DMS 273 (cell line): ENCODE data around the gene PRR22.
"Not testable (repeated sequence)": the region's sequence is repeated elsewhere in the genome, so short reads cannot be mapped to it uniquely, and the experiment has no call there.

ENCODE experiments used
- DNase-seq: peaks from one replicate; lab custom pipeline; 2025; ENCODE audit not compliant: unreplicated experiment; lab: John Stamatoyannopoulos, UW

Gene PRR22

DNA sequence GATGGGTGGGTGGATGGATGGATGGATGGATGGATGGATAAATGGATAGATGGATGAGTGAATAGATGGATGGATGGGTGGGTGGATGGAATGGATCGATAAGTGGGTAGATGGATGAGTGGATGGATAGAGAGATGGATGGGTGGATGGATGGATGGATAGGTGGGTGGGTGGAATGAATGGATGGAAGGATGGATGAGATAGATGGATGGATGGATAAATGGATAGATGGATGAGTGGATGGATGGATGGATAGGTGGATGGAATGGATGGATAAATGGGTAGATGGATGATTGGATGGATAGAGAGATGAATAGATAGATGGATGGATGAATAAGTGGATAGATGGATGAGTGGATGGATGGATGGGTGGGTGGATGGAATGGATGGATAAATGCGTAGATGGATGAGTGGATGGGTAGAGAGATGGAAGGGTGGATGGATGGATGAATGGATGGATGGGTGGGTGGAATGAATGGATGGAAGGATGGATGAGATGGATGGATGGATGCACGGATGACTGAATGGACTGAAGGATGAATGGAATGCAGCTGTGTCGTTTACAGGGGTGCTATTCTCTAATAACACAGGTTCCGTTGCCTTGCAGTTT, 21.8 kb downstream of the PRR22 start:
- DNase-seq, result no peak

DNA sequence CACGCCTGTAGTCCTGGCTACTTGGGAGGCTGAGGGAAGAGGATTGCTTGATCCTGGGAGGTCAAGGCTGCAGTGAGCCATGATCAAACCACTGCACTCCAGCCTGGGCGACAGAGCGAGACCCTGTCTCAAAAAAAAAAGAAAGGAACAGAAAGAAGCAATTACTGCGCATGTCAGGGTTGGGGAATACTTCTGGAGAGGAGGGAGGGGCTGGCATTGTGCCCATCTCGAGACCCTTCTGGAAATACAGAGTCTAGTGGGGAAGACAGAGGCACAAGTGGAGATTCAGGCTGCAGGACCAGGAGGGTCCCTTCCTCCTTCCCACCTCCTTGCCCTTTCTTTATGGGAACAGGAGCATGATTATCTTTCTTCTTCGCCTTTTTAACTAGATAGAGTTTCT, 30.8 kb downstream of the PRR22 start:
- DNase-seq, result no peak

DNA sequence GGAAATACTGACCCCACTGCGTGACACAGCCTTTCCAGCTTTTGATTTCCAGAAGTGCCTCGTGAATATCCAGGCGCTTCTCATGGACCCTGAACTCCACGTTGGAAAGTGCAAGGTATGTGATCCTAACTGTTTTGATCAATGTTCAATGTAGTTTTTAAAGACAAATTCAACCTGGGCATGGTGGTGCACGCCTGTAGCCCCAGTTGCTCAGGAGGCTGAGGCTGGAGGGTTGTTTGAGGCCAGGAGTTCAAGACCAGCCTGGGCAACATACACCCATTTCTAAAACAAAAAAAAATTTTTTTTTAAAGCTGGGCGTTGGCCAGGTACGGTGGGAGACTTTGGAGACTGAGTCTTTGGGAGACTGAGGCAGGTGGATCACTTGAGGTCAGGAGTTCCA, 32.8 kb downstream of the PRR22 start:
- no peak for DNase-seq

DNA sequence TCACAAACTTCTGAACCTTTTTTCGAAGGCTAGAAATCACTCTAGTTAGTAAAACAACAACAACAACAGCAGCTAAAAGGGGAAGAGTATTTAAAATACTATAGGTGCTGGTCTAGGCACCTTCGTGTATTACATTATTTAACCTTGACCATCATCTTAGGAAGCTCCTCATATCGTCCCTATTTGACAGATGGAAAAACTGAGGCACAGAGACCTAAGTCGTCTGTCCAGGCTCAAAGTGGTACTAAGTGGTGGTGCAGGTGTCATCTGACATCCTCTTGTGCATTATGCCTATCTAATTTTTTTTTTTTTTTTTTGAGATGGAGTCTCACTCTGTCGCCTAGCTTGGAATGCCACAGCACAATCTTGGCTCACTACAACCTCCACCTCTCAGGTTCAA, 35.0 kb downstream of the PRR22 start:
- DNase-seq, result no peak

DNA sequence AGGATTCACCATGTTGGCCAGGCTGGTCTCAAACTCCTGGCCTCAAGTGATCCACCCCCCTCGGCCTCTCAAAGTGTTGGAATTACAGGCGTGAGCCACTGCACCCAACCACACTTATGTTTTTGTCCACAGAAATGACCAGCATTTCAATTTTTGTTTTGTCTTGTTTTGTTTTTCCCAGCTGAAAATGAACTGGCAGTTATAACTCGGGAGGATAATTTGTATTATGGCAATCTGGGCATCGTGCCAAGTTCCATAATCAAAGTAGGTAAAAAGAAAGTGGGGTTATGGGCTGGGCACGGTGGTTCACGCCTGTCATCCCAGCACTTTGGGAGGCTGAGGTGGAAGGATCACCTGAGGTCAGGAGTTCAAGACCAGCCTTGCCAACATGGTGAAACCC, 35.6 kb downstream of the PRR22 start:
- DNase-seq, result peak; percentile 31

DNA sequence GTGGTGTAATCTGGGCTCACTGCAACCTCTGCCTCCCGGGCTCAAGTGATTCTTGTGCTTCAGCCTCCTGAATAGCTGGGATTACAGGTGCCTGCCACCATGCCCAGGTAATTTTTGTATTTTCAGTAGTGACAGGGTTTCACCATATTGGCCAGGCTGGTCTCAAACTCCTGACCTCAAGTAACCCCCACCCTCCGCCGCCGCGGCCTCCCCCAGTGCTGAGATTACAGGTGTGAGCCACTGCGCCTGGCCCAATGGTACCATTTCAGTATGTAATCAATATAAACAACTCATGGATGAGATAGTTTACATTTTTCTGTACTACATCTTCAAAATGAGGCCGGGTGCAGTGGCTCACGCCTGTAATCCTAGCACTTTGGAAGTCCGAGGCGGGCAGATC, 39.5 kb downstream of the PRR22 start:
- DNase-seq, result not testable (repeated sequence)

DNA sequence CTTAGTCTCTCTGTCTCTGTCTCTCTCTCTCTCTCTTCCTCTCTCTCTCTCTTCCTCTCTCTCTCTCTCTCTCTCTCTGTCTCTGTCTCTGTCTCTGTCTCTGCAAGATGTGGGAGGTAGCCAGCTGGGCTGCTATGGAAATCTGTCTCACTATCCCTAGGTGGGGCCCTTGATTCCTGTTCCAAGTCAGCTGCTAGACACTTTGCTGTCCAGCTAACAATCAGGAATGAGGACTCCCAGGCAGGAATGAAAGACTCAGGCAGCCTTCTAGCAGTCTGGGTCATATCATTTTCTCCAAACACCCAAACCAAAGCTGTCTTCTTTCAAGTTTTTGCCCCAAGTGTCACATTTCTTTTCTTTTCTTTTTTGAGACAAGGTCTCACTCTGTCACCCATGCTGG, 40.9 kb downstream of the PRR22 start:
- no peak for DNase-seq

DNA sequence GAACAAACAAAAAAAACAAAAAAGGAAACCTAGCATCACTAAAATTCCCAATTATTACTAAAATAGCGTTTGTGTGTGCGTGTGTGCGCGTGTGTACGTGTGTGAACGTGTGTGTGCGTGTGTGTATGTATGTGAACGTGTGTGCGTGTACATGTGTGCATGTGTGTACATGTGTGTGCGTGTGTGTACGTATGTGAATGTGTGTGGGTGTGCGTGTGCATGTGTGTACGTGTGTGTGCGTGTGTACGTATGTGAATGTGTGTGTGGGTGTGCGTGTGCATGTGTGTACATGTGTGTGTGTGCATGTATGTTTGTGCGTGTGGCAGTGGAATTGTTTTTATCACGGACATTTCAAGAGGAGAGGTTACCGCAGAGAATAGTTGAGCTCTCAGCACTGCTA, 42.5 kb downstream of the PRR22 start:
- no peak for DNase-seq

DNA sequence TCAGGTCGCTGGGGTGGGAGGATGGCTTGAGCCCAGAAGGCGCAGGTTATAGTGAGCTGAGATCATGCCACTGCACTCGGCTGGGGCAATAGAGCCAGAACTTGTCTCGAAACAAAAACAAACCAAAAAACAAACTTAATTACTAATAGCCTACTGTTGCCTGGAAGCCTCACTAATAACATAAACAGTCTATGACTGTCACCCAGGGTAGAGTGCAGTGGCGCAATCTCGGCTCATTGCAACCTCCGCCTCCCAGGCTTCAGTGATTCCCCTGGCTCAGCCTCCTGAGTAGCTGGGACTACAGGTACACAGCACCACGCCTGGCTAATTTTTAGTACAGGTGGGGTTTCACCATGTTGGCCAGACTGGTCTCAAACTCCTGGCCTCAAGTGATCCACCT, 46.1 kb downstream of the PRR22 start:
- no peak for DNase-seq

DNA sequence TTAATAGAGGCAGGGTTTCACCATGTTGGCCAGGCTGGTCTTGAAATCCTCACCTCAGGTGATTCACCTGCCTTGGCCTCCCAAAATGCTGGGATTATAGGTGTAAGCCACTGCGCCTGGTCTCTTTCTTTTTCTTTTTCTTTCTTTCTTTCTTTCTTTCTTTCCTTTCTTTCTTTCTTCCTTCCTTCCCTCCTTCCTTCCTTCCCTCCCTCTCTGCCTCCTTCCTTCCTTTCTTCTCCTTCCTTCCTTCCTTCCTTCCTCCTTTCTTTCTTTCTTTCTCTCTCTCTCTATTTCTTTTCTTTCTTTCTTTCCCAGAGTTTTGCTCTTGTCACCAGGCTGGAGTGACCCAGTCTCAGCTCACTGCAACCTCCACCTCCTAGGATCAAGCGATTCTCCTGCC, 51.4 kb downstream of the PRR22 start:
- DNase-seq, result not testable (repeated sequence)
